ENCODE data around the gene MFGE8.

Gene MFGE8

DNA sequence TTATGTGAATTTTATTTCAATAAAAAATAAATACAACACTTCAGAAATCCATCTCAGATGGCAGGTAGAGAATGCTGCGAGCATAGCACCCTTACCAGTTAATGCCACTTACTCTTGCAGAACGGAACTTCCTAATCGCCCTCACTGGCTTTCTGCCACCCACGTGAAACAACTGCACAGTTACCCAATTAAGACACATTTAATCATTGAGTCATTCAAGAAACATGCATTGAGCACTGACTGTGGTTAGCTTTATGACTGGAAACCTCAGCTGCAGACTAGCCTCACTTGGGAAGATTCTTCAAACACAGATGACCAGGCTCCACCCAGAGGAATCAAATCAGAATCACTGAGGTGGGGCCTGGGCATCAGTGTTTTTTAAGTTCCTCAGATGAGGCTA lies 5.6 kb upstream of the MFGE8 start:
- DNase-seq, result no peak

DNA sequence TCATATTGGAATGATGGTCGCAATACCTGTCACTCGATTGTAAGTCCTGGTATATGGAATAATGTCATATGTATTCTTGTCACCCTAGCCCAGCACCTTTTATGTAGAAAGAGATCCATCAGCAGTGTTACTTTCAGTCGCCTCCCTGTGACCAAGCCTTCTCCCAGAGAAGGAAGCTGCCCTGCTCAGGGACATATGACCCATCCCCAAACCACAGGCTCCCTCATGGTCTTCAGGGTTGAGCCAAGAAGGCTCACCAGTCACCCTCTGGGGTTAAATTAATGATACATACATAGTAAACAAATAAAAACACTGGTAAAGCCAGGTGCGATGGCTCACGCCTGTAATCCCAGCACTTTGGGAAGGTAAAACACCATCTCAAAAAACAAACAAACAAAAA lies 4.6 kb upstream of the MFGE8 start:
- no peak for DNase-seq

DNA sequence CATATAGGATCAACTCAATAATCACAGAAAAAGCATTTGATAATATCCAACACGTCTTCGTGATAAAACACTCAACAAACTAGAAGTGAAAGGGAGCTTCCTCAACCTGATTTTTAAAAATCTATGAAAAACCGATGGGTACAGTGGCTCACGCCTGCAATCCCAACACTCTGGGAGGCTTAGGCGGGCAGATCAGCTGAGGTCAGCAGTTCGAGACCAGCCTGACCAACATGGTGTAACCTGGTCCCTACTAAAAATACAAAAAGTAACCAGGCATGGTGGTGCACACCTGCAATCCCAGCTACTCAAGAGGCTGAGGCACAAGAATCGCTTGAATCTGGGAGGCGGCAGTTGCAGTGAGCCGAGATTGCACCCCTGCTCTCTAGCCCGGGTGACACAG lies 2.2 kb upstream of the MFGE8 start:
- no peak for DNase-seq

DNA sequence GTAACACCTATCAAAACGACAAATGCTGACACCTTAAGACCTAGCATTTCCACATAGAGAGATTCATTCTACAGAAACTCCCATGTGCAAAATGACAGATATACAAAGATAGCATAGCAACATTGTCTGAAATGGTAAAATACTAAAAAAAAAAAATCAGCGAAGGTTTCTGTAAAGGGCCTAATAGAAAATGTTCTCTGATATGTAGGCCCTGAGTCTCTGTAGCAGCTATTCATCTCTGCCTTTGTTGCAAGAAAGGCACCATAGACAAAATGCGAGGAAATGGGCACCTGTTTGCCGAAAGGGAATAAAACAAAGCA lies 631 bp upstream of the MFGE8 start:
- DNase-seq, result no peak

DNA sequence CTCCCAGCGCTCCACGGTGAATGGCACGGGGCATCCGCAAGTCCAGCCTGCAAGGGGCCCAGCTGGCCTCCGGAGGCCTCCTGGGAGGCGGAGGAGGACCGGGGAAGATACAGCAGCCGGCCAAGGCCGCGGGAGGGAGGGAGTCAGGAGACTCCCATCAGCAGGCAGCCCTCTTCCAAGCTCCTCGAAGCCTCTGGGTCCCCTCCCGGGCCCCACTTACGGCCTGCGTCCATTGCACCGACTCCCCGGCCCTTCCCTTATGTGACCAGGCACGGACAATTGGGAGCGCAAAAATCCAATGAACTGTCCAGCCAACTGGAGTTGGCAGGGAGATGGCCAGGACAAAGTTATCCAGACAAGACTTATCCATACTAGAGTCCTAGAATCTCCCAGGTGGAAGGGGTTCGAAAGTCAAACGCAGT lies 668 bp downstream of the MFGE8 start:
- no peak for DNase-seq

DNA sequence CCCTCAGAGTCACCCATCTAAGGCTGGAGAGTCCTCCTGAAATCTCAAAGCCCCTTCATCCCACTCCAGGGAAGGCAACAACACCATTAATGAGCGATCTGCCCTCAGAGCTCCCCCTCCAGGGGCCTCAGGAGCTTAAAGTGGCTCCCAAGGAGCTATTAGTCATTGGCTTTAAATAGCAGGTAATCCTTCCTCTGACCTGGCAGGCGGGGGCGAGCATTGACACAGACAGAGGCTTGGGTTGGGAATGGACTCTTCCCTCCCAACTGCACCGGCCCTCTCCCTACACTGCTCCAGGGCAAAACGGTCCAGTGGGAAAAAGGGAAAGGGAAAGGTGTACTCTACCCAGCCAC lies 1.4 kb downstream of the MFGE8 start:
- DNase-seq, result no peak

DNA sequence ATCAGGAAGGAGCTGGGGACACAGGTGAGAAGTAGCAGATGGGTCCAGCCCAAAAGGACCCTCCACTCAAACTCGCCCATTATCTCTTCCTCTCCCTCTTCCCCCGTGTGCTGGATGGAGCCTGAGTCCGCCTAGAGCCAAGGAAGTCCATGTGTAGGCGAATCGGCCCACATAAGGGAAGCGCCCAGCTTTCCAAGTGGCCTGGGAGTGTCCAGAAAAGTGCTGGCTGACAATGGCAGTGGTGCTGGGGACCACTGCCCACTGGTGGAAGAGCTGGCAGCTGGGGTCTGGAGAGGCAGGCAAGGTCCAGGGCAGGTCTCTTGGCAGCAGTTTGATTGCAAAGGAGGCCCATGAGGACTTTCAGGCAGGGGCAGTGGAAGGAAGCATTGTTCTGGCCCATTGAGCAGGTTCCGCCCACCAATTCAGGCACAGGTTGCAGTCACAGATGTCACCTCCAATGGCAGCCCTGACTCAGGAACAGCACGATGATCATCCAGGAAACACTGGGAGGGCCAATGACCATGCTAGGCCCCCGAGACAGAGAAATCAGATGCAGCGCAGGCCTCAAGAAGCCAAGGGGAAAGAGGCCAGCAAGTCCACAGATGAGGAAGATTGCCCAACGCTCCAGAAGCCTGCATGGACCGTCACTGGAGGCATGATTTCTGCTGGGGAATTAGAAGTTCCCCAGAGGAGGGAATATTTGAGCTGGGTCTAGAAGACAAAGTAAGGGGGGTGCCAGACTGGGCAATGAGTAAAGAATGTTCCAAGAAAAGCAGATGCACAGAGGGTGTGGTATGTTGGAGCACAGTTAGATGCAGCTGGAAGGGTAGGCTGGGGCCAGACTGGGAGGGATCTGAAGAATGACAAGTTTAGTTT lies 3.0 kb downstream of the MFGE8 start:
- DNase-seq, result no peak

DNA sequence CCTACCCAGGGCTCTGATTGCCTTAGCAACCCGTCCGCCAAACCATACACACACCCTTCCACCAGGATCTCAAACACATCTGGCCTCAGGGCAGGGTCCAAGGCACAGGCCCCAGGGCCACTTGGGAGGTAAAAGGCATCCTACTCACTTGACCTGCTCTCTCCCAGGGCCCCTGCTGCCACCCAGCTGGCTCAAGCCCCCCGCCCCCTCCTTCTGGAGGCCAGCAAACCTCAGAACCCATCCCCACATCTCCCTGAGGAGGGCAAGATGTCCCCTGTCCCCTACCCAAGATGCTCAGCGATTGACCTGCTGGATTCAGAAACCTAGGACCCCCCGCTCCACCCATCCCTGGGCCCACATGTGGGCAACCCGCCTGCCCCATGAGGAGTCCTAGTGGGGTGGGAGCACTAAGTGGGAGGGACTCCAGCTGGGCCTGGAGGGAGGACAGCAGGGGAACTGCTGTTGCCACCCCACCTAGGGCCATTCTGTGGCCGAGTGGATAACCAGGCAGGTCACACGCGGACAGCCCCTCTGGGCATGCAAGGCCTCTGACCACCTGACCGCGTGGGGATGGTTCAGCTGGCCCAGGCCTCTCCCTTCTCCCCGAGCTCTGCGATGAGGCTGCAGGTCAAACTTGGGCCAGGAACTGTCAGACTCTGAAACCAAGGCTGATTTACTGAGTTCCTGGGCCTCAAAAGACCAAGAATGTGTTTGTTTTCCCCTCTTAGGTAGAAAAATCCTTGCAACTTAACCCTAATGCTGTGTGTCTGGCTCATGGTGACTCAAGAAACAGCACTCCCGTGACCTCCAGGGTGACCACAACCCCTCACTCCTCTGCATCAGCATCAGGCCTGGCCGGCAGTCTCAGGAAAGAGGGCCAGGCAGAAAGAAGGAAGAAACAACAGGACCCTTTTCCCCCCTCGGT lies 4.2 kb downstream of the MFGE8 start:
- no peak for DNase-seq

DNA sequence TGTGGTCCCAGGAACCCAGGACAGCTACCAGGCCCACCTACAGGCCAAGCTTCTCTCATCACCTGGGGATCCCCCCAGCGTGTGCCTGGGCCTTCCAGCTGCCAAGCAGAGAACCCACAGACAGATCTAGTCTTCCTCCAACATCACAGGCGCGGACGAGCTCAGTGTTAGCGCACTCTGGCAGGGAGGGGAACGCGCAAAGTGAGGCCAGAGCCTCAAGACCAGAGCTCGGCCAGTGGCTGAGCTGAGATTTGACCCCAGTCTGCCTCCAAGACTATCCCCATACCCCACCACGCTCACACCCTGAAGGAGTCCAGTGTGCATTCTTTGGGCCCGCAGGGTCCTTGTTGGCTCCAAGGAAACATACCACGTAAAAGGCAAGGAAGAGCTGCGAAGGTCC lies 5.1 kb downstream of the MFGE8 start:
- no peak for DNase-seq

DNA sequence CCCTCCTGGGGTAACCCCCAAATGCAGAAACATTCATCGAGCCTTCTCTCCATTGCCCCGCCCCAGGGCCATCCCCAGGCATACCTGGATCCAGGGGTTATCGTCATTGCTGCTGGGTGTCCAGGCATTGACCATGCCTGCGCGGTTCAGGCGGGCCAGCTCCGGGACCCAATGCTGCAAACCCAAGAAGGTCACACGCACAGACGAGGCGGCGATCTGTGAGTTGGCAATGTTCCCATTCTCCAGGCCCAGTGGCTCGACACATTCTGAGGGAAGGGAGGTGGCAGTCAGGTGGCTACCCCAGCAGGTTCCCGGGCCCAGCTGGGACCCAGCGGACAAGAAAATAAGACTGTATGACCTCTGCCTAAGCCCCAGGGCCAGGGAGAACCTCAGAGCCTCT lies 6.1 kb downstream of the MFGE8 start:
- DNase-seq, result no peak

DNA sequence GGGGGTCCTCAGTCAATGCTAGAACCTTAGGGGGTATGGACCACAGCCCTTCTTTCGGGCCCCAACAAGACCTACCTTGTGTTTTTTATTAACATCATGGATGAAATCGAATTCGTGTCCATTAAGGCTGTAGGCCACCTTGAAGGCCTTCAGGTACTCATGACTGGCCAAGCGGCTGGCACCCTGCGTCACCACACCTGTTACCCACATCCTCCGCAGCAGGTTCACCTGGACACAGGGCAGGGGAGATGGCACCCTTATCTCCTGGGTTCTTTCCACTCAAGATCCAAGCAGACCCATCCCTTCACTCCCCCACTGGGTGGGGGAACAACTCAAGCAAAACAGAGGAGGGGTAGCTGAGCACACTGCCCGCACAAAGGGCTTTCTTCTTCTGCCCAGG lies 6.6 kb downstream of the MFGE8 start:
- DNase-seq, result no peak

DNA sequence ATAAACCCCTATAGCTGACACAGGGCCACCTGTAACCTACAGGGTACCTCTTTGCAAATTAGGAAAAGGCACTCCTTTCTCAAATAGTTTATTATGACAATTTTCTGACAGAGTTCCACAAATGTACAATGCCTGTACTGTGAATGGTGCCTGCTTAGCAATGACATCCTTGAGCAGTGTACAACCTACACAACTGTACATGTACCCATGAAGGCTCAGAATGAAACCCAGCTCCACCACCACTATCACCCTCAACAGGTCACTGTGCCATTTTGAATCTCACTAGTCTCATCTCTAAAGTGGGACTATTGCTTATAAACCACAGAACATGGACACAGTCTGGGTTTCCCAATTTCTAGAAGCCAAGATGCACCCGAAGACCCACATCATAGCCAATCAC lies 7.0 kb downstream of the MFGE8 start:
- DNase-seq, result no peak

DNA sequence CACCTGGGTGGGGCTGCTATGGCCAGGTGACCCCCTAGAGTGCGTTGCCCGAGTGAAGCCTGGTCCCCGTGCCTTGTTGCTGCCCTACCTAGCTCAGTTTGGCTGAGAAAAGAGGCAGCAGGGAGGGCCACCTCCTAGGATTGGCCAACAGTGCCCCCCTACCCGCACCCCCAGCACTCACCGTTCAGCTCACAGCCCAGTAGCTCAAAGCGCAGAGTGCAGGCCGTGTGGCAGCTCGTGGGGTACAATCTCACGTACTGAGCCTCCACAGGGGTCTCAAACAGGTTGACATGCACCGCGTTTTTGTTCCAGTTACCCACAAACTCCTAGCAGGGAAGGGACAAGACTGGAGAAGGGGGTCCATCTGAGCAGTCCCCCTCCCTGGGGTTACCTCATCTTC lies 7.6 kb downstream of the MFGE8 start:
- DNase-seq, result no peak

DNA sequence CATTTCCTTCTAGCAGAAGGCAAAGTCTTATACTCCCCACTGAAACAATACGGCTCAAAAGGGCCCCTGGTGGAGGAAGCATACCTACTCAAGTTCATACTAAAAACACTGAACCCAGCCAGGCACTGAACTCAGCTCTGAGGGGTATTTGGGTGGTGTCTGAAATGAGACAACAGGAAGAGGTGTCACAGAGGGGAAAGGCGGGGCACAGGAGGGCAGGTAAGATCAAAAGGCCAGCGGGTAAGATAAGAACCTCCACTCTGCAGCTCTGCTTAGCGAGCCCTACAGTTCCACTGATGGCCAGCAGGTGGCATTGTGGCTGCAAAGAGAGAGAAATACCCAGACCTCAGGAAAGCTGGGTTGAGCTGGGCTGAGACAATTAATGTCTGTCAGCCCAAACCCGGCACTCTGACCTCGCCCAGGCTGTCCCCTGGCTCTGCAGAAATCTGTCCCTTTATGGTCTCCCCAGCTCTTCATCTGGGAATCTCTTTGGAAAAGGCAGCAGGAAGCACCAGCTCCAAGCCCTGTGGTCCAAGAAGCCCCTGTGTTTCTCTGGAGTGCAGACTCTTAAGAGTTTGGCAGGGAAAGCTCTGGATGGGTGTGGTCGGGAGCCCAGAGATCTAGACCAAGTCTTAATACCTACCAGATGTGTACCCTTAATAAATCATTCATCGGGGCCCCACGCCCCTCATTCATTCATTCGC lies 8.4 kb downstream of the MFGE8 start:
- no peak for DNase-seq

DNA sequence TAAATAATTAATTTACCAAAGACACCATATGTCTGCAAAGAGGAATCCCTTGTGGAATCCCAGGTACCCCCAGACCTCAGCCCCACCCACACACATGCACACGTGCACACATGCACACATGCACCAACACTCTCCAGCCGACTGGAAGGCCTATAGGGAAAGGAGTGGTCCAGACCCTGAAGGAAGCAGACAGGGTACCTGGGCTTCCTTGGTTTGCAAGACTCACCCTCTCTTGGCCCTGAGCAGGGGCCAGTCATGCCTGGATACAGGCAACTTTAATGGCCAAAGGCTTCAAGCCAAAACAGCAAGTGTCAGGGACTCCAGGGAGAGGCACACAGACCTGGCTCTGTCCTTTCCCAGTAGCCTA lies 8.9 kb downstream of the MFGE8 start:
- DNase-seq, result no peak

DNA sequence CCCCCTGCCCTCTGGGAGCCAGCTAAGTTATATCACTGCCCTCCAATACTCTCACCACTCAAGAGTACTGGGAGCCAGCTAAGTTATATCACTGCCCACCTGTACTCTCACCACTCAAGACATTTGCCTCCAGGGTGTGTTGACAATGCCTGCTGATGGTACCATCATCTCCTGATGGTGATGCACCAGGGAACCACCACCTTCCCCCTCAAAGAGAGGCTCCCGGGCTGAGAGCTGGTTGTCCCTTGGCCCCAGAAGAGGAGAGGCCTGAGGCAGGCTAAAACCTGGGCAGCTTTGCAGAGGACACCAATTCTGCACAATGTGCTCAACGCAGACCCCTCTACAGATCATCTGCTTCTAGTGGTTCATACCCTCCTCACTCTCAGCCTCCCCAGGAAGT lies 10.3 kb downstream of the MFGE8 start:
- DNase-seq, result no peak

DNA sequence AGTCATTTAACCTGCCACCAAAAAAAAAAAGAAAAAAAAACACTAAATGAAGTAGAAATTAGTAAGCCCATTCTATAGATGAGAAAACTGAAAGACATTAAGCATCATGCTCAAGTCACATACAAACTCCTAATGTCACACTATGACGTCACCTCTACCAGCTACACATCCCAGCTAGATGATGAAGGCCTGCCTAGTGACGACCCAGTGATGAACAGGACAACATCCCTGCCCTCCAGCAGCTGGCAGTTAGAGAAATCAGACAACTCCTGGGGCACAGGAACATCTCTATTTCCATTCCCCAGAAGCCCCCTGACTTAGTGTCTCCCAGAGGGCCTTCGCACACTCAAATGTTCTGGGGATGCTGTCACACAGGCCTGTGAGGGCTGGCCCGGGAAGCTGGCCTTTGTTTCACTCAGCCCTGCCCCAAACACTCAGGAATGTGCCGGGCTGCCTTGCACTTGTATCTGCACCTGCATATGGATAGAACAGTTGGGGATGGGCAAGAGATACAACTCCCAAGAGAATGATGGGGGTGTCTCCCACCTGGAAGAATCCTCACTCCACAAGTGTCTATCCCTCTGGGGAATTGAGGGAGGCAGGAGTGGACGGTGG lies 10.9 kb downstream of the MFGE8 start:
- DNase-seq, result no peak

DNA sequence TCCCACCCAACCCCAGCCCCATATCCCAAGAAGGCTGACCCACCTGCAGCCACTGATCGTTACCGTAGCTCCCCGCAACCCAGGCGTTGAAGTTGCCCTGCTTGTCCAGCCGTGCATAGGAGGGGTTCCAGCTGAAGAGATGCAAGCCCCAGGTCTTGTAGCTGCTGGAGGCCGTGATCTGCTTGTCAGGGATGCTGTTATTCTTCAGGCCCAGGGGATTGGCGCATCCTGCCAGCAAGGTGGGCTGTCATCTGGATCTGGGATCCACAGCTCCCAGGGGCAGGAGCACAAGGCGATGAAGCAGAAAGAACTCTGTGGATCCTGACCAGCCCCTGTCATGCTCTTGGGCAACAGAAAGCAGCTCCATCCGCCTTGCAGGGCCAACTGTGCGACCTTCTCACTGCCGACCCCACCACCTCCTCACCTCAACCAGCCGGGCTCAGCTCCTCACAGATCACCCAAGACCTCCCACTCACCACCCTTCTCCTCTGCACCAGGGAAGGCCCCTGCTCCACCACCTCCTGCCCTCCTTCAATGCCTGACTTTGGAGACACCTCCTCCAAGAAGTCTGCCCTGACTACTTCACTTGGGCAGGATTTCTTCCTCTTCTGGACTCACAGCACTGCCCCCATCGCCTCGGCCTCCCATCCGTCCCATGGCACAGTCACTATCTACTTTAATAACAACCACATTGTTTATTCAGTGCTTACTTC lies 11.5 kb downstream of the MFGE8 start:
- no peak for DNase-seq

DNA sequence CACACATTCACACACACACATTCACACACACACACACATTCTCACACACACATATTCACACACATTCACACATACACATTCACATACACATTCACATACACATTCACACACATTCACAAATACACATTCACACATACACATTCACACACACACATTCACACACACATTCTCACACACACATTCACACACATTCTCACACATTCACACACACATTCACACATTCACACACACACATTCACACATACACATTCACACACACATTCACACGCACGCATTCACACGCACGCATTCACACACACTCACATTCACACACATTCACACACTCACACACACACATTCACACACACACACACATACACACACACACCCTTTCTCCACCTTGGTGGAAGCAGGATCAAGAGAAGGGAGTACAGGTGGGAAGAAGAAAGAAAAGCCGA lies 12.2 kb downstream of the MFGE8 start:
- DNase-seq, result no peak

DNA sequence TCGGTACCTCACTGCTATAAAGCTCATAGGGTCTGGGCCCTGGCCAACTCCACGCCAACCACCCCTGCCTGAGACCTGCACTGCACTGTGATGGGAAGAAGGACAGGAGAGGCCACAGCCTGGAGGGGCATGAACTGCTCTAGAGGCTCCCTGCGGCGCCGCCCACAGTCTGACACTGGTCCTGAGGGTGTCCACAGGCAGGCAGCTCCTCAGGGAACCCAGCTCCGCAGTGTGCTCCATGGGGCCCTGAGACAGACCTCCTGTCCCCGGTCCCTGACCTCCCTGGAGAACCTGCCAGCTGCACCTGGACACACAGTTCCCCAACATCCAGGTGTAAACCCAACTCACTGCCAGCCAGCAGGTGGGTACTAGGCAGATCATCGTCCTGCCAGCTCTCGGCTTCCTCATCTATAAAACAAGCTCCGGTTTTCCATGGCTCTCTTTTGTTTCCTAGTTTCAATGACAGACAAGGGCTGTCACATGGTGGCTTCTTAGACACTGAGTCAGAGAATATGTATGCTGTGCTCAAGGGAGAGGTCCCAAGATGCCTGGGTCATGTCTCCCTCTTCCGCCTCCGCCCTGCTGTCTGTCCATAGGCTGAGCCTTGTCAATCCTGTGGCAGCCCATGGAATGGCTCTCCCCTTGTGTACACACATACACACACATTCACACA lies 12.7 kb downstream of the MFGE8 start:
- DNase-seq, result no peak

DNA sequence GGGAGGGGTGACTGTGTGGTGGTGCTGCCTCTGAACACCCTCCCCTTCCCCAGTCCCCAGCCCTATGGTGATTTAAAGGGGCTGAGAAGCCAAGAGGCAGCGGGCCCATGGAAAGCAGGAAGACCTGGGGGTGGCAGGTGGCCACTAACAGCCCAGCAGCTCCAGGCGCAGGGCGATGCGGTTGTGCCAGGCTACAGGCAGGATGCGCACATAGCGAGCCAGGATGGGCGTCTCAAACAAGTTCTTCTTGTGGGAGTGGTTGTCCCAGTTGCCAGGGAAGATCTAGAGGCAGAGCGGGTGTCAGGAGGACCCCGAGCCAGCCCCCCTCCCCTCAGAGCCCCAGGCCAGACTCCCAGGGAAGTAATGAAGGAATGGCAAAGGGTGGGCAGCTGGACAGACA lies 13.9 kb downstream of the MFGE8 start:
- no peak for DNase-seq

DNA sequence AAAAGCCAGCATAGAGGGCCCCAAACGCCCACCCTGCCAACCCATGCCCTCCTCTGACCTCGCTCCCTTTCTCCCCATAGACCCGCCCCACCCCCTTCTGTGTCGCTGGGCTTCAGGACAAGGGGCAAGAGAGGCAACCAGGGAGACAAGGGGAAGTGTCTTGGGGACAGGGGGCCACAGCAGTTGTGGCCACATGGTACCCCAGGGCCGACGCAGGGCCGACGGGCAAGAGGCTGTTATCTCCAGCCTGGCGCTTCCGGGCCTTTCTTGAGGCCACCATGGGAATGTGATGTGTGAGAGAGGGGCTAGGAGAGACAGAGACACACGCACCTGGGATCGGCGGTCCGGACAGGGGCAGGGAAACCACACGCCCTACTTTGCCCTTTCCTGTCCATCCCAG lies 14.4 kb downstream of the MFGE8 start:
- DNase-seq, result no peak

Measured in NCI-H510A (cell line).